Head of caudate nucleus (tissue), 42 donors: ENCODE measurements around the gene CASP1.
"Not testable (repeated sequence)": the region's sequence is repeated elsewhere in the genome, so short reads cannot be mapped to it uniquely, and the experiment has no call there.

Experiments
- DNase-seq, 42 donors: peaks; one replicate each; pipeline versions ENCODE4 v3.0.0 to v3.0.0-alpha.2; 2020 to 2021; ENCODE audit warnings: mixed read lengths in 7 of 42
- intact Hi-C: fragments of 100-400 bp; cut with DNase I; formaldehyde crosslinking; loops from one replicate; pipeline ENCODE4 v1.15.0; 2022

Gene CASP1

DNA sequence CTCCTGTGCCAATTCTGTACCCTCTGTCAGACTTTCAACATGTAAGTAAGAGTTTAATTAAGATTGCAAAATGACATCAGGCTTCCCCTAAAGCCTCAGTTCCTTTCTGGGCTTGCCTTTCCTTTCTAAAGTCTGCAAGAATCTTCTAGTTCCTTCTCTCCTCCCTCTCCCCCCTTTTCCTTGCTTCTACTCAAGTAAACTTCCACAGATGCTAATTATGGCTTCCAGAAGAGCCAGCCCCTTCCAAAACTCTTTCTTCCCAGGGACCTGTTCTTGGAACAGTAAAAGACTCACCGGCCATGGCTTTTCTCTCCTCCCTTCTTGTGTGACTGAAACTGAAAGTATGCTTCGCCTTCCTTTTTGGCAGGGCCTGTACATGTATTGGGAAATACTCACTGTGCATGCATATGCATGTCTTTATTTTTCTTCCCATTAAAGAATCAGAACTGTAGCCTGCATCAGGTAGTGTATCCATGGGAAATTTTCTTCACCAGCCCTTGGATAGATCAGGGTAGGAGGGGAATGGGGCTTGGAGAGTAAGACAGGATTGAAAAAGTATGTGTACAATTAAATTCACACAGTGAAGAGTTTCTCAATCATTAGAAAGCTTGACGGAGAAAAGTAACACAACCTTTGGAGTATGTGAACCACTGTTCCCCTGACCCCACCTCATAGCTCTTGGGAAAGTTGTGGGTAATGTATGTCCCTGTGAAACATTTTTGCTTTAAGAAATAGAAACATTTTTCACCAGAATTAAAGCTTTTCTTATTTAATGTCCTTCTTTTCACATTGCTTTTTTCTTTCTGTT, at the start of gene CASP1:
CASP1 (minus strand) TSS at position 332 of the 808 bp plus-strand sequence; CDS start at position 301, 31 bp downstream.
- intact Hi-C loops = no loop called here
- DNase-seq = peak in 6 of 42 donors; percentile 5 to 54 (median 20)

DNA sequence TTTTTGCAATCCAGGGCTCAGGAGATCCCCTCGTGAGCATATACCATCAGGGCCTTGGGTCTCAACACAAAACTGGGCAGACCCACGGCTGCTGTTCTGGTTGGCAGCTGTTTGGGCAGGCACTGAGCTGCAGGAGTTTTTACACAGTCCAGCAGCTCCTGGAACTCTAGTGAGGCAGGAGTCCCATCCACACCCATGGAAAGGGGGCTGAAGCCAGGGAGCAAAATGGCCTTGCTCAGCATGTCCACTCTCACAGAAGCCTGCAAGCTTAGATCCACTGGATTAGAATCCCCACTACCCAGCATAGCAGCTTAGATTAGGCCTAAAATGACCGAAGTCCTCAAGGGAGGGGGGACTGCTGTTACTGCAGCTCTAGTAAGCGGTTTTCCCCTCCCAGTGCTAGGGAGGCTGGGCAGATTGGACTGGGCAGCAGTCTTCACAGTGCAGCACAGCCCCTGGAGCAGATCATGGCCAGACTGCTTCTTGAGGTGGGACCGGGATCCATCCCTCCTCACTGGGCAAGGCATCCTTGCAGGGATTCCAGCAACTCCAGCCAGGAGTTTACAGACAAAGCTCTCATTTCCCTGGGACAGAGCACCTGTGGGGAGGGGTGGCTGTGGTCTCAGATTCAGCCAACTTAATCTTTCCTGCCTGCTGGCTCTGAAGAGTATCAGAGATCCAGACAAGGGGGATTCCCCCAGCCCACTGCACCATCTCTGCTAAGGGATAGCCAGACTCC, 46.6 kb upstream of the CASP1 start:
- intact Hi-C loops = no loop called here
- no peak for DNase-seq

GRCh38 chr11:105080171-105080906, 45.4 kb upstream of the CASP1 start:
- intact Hi-C loops, DNase-seq: not testable (repeated sequence)

- intact Hi-C loops = no loop called here
These were observed 43.3 kb upstream of the CASP1 start for GRCh38 chr11:105078283-105078682.

GRCh38 chr11:105077141-105077790, 42.3 kb upstream of the CASP1 start:
- intact Hi-C loops, DNase-seq: not testable (repeated sequence)

More at GRCh38 chr11:105078283-105078682, 43.3 kb upstream of the CASP1 start:
- no peak for DNase-seq

GRCh38 chr11:105074166-105074530, 39.2 kb upstream of the CASP1 start:
- no peak for DNase-seq
- intact Hi-C loops = no loop called here

- DNase-seq = no peak
- intact Hi-C loops = no loop called here
These were observed 38.7 kb upstream of the CASP1 start for GRCh38 chr11:105073456-105074165.

DNA sequence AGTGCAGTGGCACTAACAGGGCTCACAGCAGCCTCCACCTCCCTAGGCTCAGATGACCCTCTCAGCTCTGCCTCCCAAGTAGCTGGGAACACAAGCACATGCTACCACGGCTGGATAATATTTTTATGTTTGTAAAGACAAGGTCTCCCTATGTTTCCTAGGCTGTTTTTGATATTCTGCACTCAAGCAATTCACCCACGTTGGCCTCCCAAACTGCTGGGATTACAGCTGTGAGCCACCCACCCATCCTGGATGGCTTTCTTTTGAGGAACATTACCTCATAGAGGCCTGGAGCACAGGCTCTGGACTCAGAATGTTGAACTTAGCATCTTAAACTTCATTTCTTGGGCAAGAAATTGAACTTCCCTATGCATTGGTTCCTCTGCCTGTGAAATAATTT, 37.1 kb upstream of the CASP1 start:
- DNase-seq, intact Hi-C loops: not testable (repeated sequence)

- intact Hi-C loops = no loop called here
- no peak for DNase-seq
These were observed 36.3 kb upstream of the CASP1 start for GRCh38 chr11:105071089-105071732.

- no peak for DNase-seq
- intact Hi-C loops = no loop called here
These were observed 35.4 kb upstream of the CASP1 start for GRCh38 chr11:105070306-105070705.

DNA sequence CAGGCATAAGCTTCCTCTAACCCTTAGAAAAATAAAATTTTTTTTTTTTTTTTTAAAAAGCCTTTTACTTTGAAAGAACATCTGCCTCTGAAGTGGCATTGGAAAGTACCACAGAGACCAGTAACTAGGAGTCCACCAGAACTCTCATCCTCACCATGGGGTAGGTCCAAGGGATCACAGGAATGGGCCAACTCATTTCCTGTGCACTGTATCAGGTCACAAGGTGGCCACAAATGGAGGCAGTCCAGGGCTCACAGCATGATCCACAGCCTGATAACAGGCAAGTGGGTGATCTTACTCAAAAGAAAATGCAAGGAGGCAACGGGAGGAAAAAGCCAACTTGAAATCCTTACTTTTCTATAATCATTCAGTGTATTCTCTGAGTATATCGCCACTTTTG, 34.8 kb upstream of the CASP1 start:
- DNase-seq, intact Hi-C loops: not testable (repeated sequence)

DNA sequence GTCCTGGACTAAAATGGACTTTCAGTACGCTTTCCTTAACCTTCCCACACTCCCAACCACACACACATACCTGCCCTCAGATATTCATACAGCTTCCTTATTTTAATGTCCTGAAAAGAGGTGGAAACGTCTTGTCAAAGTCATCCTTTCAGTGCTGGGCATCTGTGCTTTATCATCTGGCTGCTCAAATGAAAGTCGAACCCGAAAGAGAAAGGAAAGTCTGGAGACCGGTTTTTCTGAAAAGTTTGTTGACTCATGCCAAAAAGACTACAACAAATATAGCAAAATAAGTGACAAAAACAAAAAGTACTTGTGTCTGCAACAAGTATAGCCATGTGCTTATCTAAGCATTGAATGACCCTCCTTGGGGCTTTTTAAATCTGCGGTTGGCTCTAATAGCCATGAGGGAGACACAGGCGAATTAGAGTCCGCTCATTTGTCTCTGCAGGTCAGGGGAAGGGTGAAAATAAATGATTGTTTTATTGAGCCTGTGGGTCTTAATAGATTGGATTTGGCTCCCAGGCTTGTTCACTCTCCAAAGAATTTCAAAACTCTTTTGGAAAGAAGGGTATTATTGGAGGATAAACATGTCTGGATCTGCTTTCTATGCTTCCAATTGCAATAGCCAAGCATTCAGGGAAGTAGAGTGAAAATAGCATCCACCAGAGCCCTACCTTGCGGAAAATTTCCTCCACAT, 28.4 kb upstream of the CASP1 start:
- intact Hi-C loops, DNase-seq: not testable (repeated sequence)

DNA sequence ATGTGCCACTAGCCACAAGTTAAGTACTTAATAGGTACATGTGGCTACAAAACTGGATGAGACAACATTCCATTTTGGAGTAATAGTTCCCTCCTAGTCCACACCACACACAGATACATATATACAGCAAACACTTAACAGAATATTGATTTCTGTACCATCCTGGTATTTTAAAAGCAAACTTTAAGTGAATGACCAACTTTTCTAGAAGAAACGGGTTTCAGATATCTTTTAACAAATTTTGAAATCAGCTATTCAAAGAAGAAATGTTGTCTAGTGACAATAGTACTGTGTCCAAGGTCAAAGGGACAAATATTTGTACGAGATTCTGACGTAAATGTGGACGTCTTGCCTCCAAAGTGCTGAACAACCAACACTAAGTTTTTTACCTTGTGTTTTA, 22.5 kb upstream of the CASP1 start:
- intact Hi-C loops = no loop called here
- DNase-seq = no peak

DNA sequence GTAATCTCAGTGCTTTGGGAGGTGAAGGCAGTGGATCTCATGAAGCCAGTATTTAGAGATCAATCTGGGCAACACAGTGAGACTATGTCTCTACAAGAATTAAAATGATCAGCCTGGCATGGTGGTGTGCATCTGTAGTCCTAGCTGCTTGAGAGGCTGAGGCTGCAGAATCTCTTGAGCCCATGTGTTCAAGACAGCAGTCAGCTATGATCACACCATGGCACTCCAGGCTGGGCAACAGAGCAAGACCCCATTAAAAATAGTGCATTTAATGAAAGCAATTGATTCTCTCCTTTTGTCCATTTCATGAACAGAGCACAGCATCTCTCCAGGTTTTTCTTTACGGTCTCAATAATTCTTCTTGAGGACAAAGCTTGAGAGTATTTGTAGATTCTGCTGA, 21.5 kb upstream of the CASP1 start:
- DNase-seq = no peak
- intact Hi-C loops = no loop called here

DNA sequence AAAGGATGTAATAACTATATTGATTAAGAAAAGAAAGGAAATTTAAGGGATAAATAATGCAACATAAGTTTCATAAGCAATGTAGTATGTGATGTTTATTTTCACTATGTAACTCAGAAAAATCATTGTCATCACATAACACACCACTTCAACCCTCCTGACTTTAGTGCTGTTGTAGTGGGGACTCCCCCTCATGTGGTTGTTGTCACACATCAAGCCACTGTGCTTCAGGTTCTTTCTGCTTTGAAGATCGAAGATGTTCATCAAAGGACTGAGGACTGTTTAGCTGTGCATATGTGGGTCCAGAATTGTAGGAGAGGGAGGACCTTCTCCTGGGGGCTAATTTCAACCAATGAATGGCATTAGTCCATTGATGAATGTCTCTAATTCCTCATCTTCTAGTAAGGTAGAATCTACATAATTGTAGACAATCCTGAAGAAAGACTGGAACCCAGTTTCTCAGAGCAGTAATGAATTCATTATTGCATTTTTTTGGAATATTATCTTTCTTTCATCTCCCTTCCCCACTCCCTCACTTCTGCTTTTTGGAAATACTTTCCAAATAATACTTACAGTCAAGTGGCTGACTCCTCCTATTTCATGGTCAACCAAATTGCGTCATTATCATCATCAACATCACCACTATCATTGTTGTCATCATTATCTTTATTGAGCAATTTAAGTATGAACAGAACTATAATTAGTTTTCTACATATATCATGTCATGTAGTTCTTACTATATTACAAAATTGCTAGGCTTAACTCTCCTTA, 20.0 kb upstream of the CASP1 start:
- intact Hi-C loops = no loop called here
- DNase-seq = no peak

GRCh38 chr11:105052487-105052886, 17.5 kb upstream of the CASP1 start:
- intact Hi-C loops = no loop called here
- DNase-seq = no peak

GRCh38 chr11:105051559-105051958, 16.6 kb upstream of the CASP1 start:
- intact Hi-C loops = no loop called here

More at GRCh38 chr11:105051559-105051958, 16.6 kb upstream of the CASP1 start:
- no peak for DNase-seq
